ENCODE data around the gene ADH6. TPM values are rescaled to one million over a fixed set of nuclear protein-coding genes. Genes with fewer than 3 reads are reported as not detected.

ADH6 gene
- total RNA-seq, 1 donor from 2014 or later: not detected

GRCh38 chr4:99185581-99185980 is 33.5 kb downstream of the ADH6 start:
- no peak overlapping the region for H3K4me3 ChIP-seq (ENCODE audit: low read depth, low read length)
- DNase-seq (ENCODE audit: low read depth) (no peak), FAIRE-seq (no peak)
- no peak for TF ChIP-seq CTCF (IDR thresholded peaks at IDR 0.05; ENCODE audit: insufficient read depth, low read length, severe bottlenecking)
- H3K27me3 ChIP-seq (ENCODE audit: control insufficient read depth, insufficient read depth, low read length): no peaks in the 10 kb centered on the region
- H3K36me3 ChIP-seq (ENCODE audit: control insufficient read depth, insufficient read depth, low read length): no peaks in the 10 kb centered on the region

GRCh38 chr4:99180382-99181070 is 38.5 kb downstream of the ADH6 start:
- Histone ChIP-seq H3K27me3 (ENCODE audit: control insufficient read depth, insufficient read depth, low read length) (no peaks in the 10 kb centered on the region), H3K36me3 (ENCODE audit: control insufficient read depth, insufficient read depth, low read length) (no peaks in the 10 kb centered on the region), H3K4me3 (ENCODE audit: low read depth, low read length) (no peak overlapping the region)
- peak; percentile 88 for DNase-seq (ENCODE audit: low read depth)
- no peak for TF ChIP-seq CTCF (IDR thresholded peaks at IDR 0.05; ENCODE audit: insufficient read depth, low read length, severe bottlenecking)
- no peak for FAIRE-seq

DNA sequence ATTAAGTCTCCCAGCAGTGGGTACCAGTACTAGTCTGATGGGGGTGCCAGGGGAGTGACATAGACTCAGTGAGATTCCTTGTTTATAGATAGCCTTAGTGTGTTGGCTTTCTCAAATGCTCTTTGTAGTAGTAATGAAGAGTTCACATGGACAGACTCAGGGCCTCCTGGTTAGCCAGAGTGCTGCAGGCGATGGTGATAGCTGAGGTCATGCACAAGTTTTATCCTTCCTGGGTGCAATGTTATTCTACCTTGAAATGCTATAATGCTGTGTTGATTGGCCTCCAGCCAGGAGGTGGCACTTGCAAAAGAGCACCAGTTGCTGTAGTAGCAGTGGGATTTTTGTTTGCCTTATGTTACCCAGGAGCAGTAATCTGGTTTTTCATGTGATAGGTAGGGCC is 39.4 kb downstream of the ADH6 start:
- no peak for TF ChIP-seq CTCF (IDR thresholded peaks at IDR 0.05; ENCODE audit: insufficient read depth, low read length, severe bottlenecking)
- no peaks in the 10 kb centered on the region for H3K27me3 ChIP-seq (ENCODE audit: control insufficient read depth, insufficient read depth, low read length)
- no peak overlapping the region for H3K4me3 ChIP-seq (ENCODE audit: low read depth, low read length)
- DNase-seq (ENCODE audit: low read depth) (peak; percentile 8), FAIRE-seq (peak; percentile 94)
- H3K36me3 ChIP-seq (ENCODE audit: control insufficient read depth, insufficient read depth, low read length): no peaks in the 10 kb centered on the region

DNA sequence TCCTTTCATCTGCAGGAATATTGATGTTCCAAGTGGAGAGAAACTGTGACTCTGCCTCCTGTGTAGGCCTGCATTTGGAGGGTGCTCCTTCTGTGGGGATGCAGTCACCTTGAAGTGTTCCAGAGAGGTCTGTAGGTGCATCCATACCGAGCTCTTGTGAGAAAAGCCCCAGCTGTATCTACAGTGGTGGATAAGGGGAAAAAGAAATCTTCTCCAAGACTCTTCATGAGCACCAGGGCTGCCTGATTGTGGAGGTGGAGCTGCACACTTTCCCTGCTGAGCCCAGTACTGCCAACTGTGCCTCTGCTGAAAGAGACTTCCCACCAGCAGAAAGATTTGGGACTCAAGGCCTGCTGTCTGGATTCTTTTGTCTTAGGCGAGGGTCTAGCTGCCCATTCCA is 39.9 kb downstream of the ADH6 start:
- FAIRE-seq: no peak
- Histone ChIP-seq H3K36me3 (ENCODE audit: control insufficient read depth, insufficient read depth, low read length) (no peaks in the 10 kb centered on the region), H3K4me3 (ENCODE audit: low read depth, low read length) (no peak overlapping the region), H3K27me3 (ENCODE audit: control insufficient read depth, insufficient read depth, low read length) (no peaks in the 10 kb centered on the region)
- DNase-seq (ENCODE audit: low read depth): no peak
- no peak for TF ChIP-seq CTCF (IDR thresholded peaks at IDR 0.05; ENCODE audit: insufficient read depth, low read length, severe bottlenecking)

DNA sequence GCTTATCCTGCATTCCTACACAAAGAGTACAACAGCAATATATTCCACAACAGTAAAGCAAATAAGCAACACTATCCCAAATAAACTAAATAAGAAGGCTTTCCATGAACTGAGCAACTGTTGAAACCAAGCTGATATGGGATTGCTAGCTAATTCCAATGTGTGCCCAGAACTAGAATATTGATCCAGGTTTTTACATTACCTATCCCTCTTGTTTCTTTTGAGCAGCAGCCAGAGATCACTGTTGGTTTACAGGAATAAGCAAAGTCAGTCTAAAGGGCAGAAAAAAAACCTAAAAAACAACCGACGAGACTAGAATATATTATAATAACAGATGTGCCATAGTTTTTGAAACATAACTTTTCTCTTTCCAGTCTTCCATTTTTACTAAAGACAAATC is 52.5 kb downstream of the ADH6 start:
- Histone ChIP-seq H3K4me3 (ENCODE audit: low read depth, low read length) (no peak overlapping the region), H3K36me3 (ENCODE audit: control insufficient read depth, insufficient read depth, low read length) (no peaks in the 10 kb centered on the region), H3K27me3 (ENCODE audit: control insufficient read depth, insufficient read depth, low read length) (no peaks in the 10 kb centered on the region)
- TF ChIP-seq CTCF (IDR thresholded peaks at IDR 0.05; ENCODE audit: insufficient read depth, low read length, severe bottlenecking): no peak
- no peak for FAIRE-seq
- DNase-seq (ENCODE audit: low read depth): no peak

DNA sequence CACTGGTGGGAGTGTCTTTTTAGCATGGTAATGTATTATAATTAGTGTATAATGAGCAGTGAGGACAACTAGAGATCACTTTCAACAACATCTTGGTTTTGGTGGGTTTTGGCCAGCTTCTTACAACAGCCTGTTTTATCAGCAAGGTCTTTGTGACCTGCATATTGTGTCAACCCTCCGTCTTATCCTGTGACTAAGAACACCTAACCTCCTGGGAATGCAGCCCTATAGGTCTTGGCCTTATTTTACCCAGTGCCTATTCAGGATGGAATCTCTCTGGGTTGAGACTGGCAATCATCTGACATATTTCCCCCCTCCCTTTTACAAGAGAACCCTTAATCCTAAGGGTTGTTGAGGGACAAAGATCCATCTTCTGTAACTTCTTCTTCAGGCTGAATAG is 53.1 kb downstream of the ADH6 start:
- no peak for TF ChIP-seq CTCF (IDR thresholded peaks at IDR 0.05; ENCODE audit: insufficient read depth, low read length, severe bottlenecking)
- H3K36me3 ChIP-seq (ENCODE audit: control insufficient read depth, insufficient read depth, low read length): no peaks in the 10 kb centered on the region
- FAIRE-seq (peak; percentile 47), DNase-seq (ENCODE audit: low read depth) (peak; percentile 67)
- H3K27me3 ChIP-seq (ENCODE audit: control insufficient read depth, insufficient read depth, low read length): no peaks in the 10 kb centered on the region
- H3K4me3 ChIP-seq (ENCODE audit: low read depth, low read length): no peak overlapping the region
